ENCODE data around the gene NFKB2. TPM values are rescaled to one million over a fixed set of nuclear protein-coding genes. Genes with fewer than 3 reads are reported as not detected.

NFKB2 gene
- total and polyA plus RNA-seq, 2 of the 8 experiments (the other 6 are each of a cell fraction or from before 2014, with no cell fraction given): 20.4 to 31.4 TPM

- TF ChIP-seq E2F6 (IDR thresholded peaks at IDR 0.05) (no peak), RFX5 (IDR thresholded peaks at IDR 0.05; ENCODE audit: borderline replicate concordance, low read depth, low read length) (no peak), CTCF (IDR thresholded peaks at IDR 0.05; ENCODE audit: control extremely low read depth in 1 of 3, insufficient read depth in 1 of 3, low read depth in 1 of 3, low read length in 3 of 3) (no peak), NANOG (IDR thresholded peaks at IDR 0.05; ENCODE audit: insufficient read depth, low read depth, low read length, poor library complexity, severe bottlenecking) (no peak), EP300 (IDR thresholded peaks at IDR 0.05; ENCODE audit: borderline replicate concordance in 1 of 2, low read depth in 2 of 2, low read length in 2 of 2) (no peak), SP4 (IDR thresholded peaks at IDR 0.05; ENCODE audit: low read length) (no peak), POLR2A (IDR thresholded peaks at IDR 0.05; ENCODE audit: control extremely low read depth in 1 of 2, low read depth in 2 of 2, low read length in 2 of 2) (no peak), POU5F1 (IDR thresholded peaks at IDR 0.05; ENCODE audit: low read depth, low read length) (no peak), CHD2 (IDR thresholded peaks at IDR 0.05; ENCODE audit: low read length) (no peak)
These were observed 41.1 kb upstream of the NFKB2 start (continued) for GRCh38 chr10:102354451-102354850.
